HEK293T (cell line): ENCODE results near the gene RIOK1.

Source experiments
- ARNT ChIP-seq: fragments of 450-650 bp; IDR thresholded peaks from 2 replicates; pipeline ENCODE4 v1.6.1; 2017; ENCODE audit warnings: mild to moderate bottlenecking
- ELF4 ChIP-seq: fragments of 450-650 bp; IDR thresholded peaks from 2 replicates; pipeline ENCODE4 v1.6.1; 2017; ENCODE audit warnings: antibody characterized with exemption
- FOXA1 ChIP-seq: fragments of 450-650 bp; IDR thresholded peaks from 2 replicates; pipeline ENCODE4 v1.6.1; 2016; ENCODE audit warnings: mild to moderate bottlenecking
- FOXK2 ChIP-seq: fragments of 450-650 bp; IDR thresholded peaks from 2 replicates; pipeline ENCODE4 v1.6.1; 2016; ENCODE audit warnings: mild to moderate bottlenecking
- HDGF ChIP-seq: fragments of 450-650 bp; IDR thresholded peaks from 2 replicates; pipeline ENCODE4 v1.6.1; 2017; ENCODE audit warnings: antibody characterized with exemption, borderline replicate concordance
- L3MBTL2 ChIP-seq: fragments of 450-650 bp; conservative IDR thresholded peaks from 2 replicates; pipeline ENCODE4 v1.6.1; 2016; ENCODE audit warnings: mild to moderate bottlenecking
- SP1 ChIP-seq: fragments of 450-650 bp; IDR thresholded peaks from 2 replicates; pipeline ENCODE4 v1.6.1; 2017

GRCh38 chr6:7438011-7438410 lies 48.4 kb downstream of the RIOK1 start:
- TF ChIP-seq ARNT = no peak
- TF ChIP-seq HDGF = no peak
- no peak for TF ChIP-seq SP1
- TF ChIP-seq ELF4 = no peak
- no peak for TF ChIP-seq FOXK2
- TF ChIP-seq L3MBTL2 = no peak
- no peak for TF ChIP-seq FOXA1
